LNCaP clone FGC (cell line): ENCODE measurements around the gene RPS3.

ENCODE experiments used
- DNase-seq: peaks from one replicate; pipeline ENCODE4 v3.0.0-alpha.2; 2011; ENCODE audit warnings: low read depth
- H3K4me3 ChIP-seq: 2 replicates; pipeline ENCODE4 v1.5.1; 2011; ENCODE audit warnings: mild to moderate bottlenecking, low read depth, low read length, control low read depth
- CTCF ChIP-seq: IDR thresholded peaks from 2 replicates; pipeline ENCODE4 v1.5.1; 2012; ENCODE audit warnings: mild to moderate bottlenecking; ENCODE audit not compliant: control insufficient read depth, insufficient read depth; ENCODE audit errors: extremely low read depth

RPS3 gene

GRCh38 chr11:75426720-75427086, 27.4 kb downstream of the RPS3 start:
- no peak overlapping the region for H3K4me3 ChIP-seq
- TF ChIP-seq CTCF: no peak
- DNase-seq: no peak

GRCh38 chr11:75427181-75427580, 27.9 kb downstream of the RPS3 start:
- TF ChIP-seq CTCF: no peak
- DNase-seq: no peak
- no peak overlapping the region for H3K4me3 ChIP-seq

- peak; percentile 76 for DNase-seq
- peak overlapping the region; percentile 37 for H3K4me3 ChIP-seq
- no peak for TF ChIP-seq CTCF
These were observed 29.0 kb downstream of the RPS3 start for GRCh38 chr11:75428281-75428724.

GRCh38 chr11:75428989-75429640, 29.8 kb downstream of the RPS3 start:
- H3K4me3 ChIP-seq: peak overlapping the region; percentile 37
- DNase-seq: no peak
- no peak for TF ChIP-seq CTCF

GRCh38 chr11:75429641-75429901, 30.3 kb downstream of the RPS3 start:
- peak overlapping the region; percentile 37 for H3K4me3 ChIP-seq
- TF ChIP-seq CTCF: no peak
- no peak for DNase-seq

- TF ChIP-seq CTCF: 0 out of 2 replicates have a peak, but pooled peaks have one; percentile 6
- peak overlapping the region; percentile 53 for H3K4me3 ChIP-seq
- peak; percentile 55 for DNase-seq
These were observed 30.8 kb downstream of the RPS3 start for GRCh38 chr11:75429902-75430713.
